ENCODE measurements around the gene IRF4. TPM values are rescaled to one million over a fixed set of nuclear protein-coding genes. Genes with fewer than 3 reads are reported as not detected.

IRF4 gene
- total RNA-seq, 4 donors from 2014 or later: 4.5 to 17.0 (median 10.1) TPM

DNA sequence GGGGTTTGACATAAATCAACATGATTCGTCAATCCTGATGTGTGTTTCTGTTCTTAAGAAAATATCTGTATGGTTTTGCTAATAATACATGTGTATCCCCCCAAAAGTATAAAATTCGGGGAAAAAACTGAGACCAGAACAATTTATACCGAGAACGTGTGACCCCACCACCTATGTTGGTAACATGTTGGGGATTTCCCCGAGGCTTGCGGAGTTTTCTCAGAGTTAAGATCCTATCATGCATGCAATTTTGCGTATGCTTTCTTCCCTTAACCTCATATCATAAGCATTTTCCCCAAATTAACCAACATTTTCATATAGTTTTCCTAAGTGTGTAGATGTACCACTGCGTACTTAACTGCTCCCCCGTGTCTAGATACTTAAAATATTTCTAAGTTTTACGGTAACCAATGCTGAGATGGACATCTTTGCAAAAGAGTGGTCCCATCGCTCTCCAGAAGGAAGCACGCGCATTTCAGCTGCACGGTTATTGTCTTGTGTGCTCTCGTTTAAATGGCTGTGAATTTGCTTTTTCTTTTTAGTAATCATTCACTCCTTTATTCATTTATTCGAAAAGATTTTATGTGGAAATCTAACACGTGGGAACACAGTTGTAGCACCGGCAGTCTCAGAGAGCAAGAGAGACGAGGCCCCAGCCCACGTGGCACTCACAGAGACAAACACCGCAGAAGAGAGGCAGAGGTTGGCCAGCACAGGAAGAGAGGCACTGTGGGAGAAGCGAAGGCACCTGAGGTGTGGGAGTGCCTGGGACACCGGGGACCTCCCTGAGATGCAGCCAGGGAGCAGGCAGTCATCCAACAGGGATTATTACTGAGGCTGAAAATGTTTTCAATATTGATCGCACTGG lies 13.2 kb upstream of the IRF4 start:
- TF ChIP-seq, protein P1, sequence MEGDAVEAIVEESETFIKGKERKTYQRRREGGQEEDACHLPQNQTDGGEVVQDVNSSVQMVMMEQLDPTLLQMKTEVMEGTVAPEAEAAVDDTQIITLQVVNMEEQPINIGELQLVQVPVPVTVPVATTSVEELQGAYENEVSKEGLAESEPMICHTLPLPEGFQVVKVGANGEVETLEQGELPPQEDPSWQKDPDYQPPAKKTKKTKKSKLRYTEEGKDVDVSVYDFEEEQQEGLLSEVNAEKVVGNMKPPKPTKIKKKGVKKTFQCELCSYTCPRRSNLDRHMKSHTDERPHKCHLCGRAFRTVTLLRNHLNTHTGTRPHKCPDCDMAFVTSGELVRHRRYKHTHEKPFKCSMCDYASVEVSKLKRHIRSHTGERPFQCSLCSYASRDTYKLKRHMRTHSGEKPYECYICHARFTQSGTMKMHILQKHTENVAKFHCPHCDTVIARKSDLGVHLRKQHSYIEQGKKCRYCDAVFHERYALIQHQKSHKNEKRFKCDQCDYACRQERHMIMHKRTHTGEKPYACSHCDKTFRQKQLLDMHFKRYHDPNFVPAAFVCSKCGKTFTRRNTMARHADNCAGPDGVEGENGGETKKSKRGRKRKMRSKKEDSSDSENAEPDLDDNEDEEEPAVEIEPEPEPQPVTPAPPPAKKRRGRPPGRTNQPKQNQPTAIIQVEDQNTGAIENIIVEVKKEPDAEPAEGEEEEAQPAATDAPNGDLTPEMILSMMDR (IDR thresholded peaks at IDR 0.05; ENCODE audit: low read depth): no peak

DNA sequence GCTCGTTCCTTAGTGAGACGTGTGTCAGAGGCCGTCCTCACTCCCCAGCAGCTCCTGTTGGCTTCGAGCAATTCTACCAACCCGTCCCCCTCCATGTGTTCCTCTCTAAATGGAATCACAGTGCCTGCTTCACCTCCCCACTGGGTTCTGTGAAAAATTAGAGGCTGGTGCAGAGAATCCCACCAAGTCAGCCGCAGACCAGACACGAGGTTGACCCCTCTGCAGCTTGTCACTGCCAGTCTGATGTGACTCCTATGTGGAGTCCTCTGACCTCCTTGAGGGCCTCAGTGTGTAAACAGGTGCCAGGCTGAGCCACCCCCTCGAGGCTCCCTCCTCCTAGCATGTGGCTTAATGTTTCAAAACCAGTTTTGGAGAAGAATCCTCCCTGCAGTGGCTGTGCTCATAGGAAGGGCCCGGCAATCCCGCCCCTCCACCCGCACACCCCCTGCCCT lies 12.6 kb upstream of the IRF4 start:
- TF ChIP-seq, protein P1 (IDR thresholded peaks at IDR 0.05; ENCODE audit: low read depth): no peak

DNA sequence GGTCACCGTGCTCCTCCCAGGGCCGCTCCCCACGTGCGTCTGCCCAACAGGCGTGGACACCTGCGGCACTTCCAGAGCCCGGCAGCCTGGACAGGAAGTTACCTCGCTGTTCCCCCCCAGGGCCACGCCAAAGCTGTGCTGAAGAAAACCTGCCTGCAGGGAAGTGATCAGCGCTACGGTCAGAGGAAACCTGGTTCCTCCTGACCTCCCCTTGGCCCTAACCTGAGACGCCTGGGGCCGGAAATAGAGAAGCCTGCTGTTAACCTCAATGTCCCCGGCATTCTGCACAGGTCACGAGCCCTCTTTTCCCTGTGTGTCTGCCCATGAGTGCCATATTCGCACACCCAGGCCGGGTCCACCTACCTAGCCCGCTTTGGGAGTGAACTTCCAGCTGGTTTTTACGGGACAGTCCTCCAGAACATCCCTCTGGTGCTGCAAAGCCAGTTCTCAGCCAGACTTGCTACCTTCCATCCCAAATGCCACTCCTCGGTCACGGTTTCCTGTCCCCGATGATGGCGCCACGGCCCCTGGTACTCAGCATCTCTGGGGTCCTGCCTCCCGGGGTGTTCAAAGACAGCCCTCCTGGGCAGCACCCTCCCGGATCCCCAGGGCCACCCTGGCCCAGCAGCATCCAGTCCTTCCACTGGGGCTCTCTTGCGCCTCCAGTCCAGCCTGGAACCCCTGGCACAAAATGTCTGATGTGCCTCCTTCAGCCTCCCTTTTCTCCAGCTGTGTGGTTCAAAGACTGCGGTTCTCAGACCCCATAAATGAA lies 12.0 kb upstream of the IRF4 start:
- TF ChIP-seq, protein P1 (IDR thresholded peaks at IDR 0.05; ENCODE audit: low read depth): no peak

GRCh38 chr6:380234-381218 lies 11.0 kb upstream of the IRF4 start:
- TF ChIP-seq, protein P1 (IDR thresholded peaks at IDR 0.05; ENCODE audit: low read depth): no peak

DNA sequence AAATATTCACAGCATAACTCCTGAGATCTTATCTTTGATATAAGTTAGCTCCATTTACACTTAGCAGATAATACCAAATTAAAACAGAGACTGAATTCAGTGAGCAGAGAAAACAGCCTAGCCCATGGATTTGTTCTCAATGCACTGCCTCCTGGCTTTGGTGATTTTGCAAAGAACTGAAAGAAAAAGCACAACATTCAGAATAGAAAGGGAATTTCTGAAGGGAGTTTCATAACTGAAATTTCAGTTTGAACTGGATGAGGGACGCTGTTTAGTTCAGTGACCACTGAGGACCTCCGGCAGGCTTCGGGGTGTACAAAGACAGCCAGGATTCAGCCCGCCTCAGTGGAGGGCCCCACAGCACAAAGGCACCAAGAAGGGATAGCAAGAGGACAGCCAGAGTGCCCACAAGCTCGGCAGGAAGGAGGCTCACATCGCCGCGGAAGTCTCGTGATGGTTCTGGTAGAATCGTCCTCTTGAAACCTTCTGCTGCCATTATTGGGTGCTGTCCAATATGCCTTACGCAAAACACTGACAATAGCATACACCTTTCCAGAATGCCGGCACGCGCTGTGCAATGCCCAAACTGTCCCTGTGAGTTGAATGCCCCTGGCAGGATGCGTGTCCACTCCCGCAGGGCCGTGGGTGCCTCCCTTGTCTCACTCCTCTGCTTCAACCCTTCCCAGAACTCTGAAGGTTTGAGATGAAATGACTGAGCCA lies 9.7 kb upstream of the IRF4 start:
- TF ChIP-seq, protein P1 (IDR thresholded peaks at IDR 0.05; ENCODE audit: low read depth): no peak

DNA sequence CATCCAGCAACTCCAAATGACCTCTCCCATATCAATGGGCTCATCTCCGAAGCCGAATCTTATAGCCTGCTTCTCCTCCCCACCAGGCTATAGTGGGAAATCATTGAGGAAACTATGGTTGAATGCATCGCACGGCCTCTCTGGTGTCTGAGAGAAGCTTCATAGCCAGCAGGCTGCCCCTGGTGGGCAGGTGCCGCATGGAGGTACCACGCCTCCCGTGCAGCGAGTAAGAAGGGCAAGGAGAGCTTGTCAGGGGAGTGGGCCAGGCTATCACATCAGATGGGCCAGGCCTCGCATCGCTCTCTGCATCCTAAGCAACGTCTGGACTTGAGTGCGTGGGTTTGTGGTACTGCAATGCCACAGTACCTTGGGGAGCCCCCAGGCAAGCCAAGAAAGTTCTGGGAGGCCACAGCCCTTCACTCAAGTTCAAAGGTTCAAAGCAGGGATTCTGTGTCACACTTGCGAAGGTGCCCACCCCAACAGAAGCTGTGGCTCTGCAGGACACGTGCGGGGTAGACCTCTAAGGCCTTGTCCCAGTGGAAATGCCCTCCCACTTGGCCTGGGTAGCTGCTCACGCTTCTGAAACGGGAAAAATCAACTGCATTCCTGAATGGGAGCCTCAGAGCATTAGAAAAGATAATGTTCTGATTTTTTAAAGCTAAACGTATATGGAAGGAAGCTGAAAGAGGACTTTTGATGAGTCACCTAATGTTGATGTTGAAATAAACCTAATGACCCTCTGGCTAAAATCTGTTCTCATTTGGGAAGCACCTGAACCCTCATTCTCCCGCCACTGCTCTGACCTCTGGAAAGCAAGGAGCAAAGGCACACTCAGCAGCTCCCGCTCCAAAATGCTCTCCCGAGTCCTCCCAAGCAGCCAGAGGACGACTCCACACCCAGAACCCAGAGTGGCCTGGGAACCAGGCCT lies 8.4 kb upstream of the IRF4 start:
- TF ChIP-seq, protein P1 (IDR thresholded peaks at IDR 0.05; ENCODE audit: low read depth): no peak

Measured in subcutaneous adipose tissue (tissue), 4 donors.